Psoas muscle (tissue), 8 donors: ENCODE measurements around the gene CLMP. TPM values are rescaled to one million over a fixed set of nuclear protein-coding genes. Genes with fewer than 3 reads are reported as not detected.

Experiments used
- ATAC-seq, 4 donors: fragments of 200-7000 bp; cut with Tn5 transposase; one replicate each; pipeline ENCODE4 v1.9.1; 2020; ENCODE audit warnings: moderate library complexity in 3 of 4, mild to moderate bottlenecking in 2 of 4
- DNase-seq, 2 donors: peaks; one replicate each; pipeline ENCODE4 v3.0.0-alpha.2; 2020
- H3K27ac ChIP-seq: fragments of 200-600 bp; one replicate; pipeline ENCODE4 v1.8.0; 2022
- H3K27me3 ChIP-seq, 3 donors: fragments of 200-600 bp in 1 of 3; one replicate each; pipeline versions ENCODE4 v1.6.1 to v1.8.0; 2013 to 2022; ENCODE audit warnings: low read length in 2 of 3, mild to moderate bottlenecking in 2 of 3, moderate library complexity in 1 of 3; ENCODE audit not compliant: insufficient read depth in 3 of 3
- H3K36me3 ChIP-seq, 2 donors: fragments of 200-600 bp in 1 of 2; one replicate each; pipeline versions ENCODE4 v1.6.1 to v1.8.0; 2013 to 2022; ENCODE audit warnings: low read depth in 1 of 2, mild to moderate bottlenecking in 1 of 2, moderate library complexity in 1 of 2; ENCODE audit not compliant: insufficient read depth in 1 of 2
- H3K4me1 ChIP-seq: fragments of 200-600 bp; one replicate; pipeline ENCODE4 v1.8.0; 2022
- H3K4me3 ChIP-seq: fragments of 200-600 bp; one replicate; pipeline ENCODE4 v1.8.0; 2022; ENCODE audit warnings: mild to moderate bottlenecking
- H3K9me3 ChIP-seq: fragments of 200-600 bp; one replicate; pipeline ENCODE4 v1.8.0; 2022
- CTCF ChIP-seq: fragments of 200-600 bp; IDR thresholded peaks from one replicate; pipeline ENCODE4 v1.8.0; 2022; ENCODE audit warnings: antibody characterized with exemption
- WGBS, 3 donors: extraction: QIAGEN DNeasy Blood & Tissue Kit; methylation state at CpG; one replicate each; pipeline versions ENCODE4 v1.1.6 to v1.1.7; 2013; 5-methylcytosine and 5-hydroxymethylcytosine counted together
- intact Hi-C, 2 donors: fragments of 100-400 bp; cut with DNase I; formaldehyde crosslinking; loops; one replicate each; pipeline versions ENCODE4 v1.11.0 to v1.14.2; 2022
- polyA plus RNA-seq, 3 donors: library from polyadenylated mRNA; stranded (reverse); fragments of 200-250 nt; gene quantifications; one replicate each; pipeline ENCODE4 v1.2.3, GENCODE V29; 2013
- total RNA-seq, 4 donors: library from RNA; stranded (reverse); fragmentation: NEBNext Ultra II Directional in 2 of 4; extraction: Animal tissue kit (Norgen Biotek cat#: 25700) in 2 of 4; gene quantifications; one replicate each; pipeline versions ENCODE4 v1.2.1 to v1.2.4, GENCODE V29; 2021 to 2023
- donor health status: healthy with polysubstance abuse.
- donor health status: DM: no; HTN: no; CAD: no; lungs with moderate emphysema.
- donor health status: Bipolar disorder and iron deficiency.
- donor health status: healthy.
- donor health status: DM: yes; HTN: yes; CAD: no.
- donor health status: DM: no; HTN: no; CAD: no.
- donor health status: DM: no; HTN: no; CAD: no.
- donor health status: DM: yes; HTN: yes; CAD: no.

Gene CLMP
- total and polyA plus RNA-seq, 7 donors = 0.83 to 4.2 (median 2.9) TPM

GRCh38 chr11:123086305-123086704, 108.7 kb downstream of the CLMP start:
- H3K27ac ChIP-seq = no peak overlapping the region
- ATAC-seq (peak in 3 of 4 donors; percentile 20 to 58 (median 31)), DNase-seq (no peak)
- no peaks in the 10 kb centered on the region for H3K36me3 ChIP-seq
- no peaks in the 10 kb centered on the region for H3K9me3 ChIP-seq
- no peak overlapping the region for H3K4me3 ChIP-seq
- TF ChIP-seq CTCF = no peak
- H3K27me3 ChIP-seq = no peaks in the 10 kb centered on the region
- WGBS, 3 donors = 26 to 40% (median 36%) methylated on average over 1 of the region's 1 CpG
- intact Hi-C loops = no loop called here
- peaks cover 18% of the 10 kb centered on the region for H3K4me1 ChIP-seq

- TF ChIP-seq CTCF = no peak
Measured at GRCh38 chr11:123085497-123085896, 109.6 kb downstream of the CLMP start.

GRCh38 chr11:123084454-123084853, 110.6 kb downstream of the CLMP start:
- ATAC-seq (no peak), DNase-seq (no peak)
- Histone ChIP-seq H3K4me1 (peaks cover 18% of the 10 kb centered on the region), H3K27ac (no peak overlapping the region), H3K27me3 (no peaks in the 10 kb centered on the region), H3K36me3 (no peaks in the 10 kb centered on the region), H3K9me3 (no peaks in the 10 kb centered on the region), H3K4me3 (no peak overlapping the region)
- 97 to 99% (median 98%) methylated on average over 7 of the region's 7 CpGs for WGBS, 3 donors
- no peak for TF ChIP-seq CTCF
- intact Hi-C loops = no loop called here

More at GRCh38 chr11:123085497-123085896, 109.6 kb downstream of the CLMP start:
- no peaks in the 10 kb centered on the region for H3K36me3 ChIP-seq
- no peaks in the 10 kb centered on the region for H3K9me3 ChIP-seq
- ATAC-seq = no peak
- no peak for DNase-seq
- intact Hi-C loops = no loop called here
- no peak overlapping the region for H3K27ac ChIP-seq
- 76 to 93% (median 85%) methylated on average over 5 of the region's 5 CpGs for WGBS, 3 donors
- H3K4me1 ChIP-seq = peaks cover 18% of the 10 kb centered on the region
- no peak overlapping the region for H3K4me3 ChIP-seq
- H3K27me3 ChIP-seq = no peaks in the 10 kb centered on the region

- intact Hi-C loops = no loop called here
- peaks cover 18% of the 10 kb centered on the region for H3K4me1 ChIP-seq
- DNase-seq (peak; percentile 78 to 83), ATAC-seq (peak; percentile 72 to 91 (median 82))
- no peak overlapping the region for H3K4me3 ChIP-seq
- H3K36me3 ChIP-seq = no peaks in the 10 kb centered on the region
- 2 to 3% (median 3%) methylated on average over 4 of the region's 4 CpGs for WGBS, 3 donors
- H3K27me3 ChIP-seq = no peaks in the 10 kb centered on the region
- TF ChIP-seq CTCF = no peak
- H3K9me3 ChIP-seq = no peaks in the 10 kb centered on the region
- H3K27ac ChIP-seq = peak overlapping the region; percentile 34
Measured at GRCh38 chr11:123083623-123084029, 111.4 kb downstream of the CLMP start.

- Histone ChIP-seq H3K27me3 (no peaks in the 10 kb centered on the region), H3K27ac (no peak overlapping the region), H3K36me3 (no peaks in the 10 kb centered on the region), H3K4me1 (peaks cover 18% of the 10 kb centered on the region), H3K9me3 (no peaks in the 10 kb centered on the region), H3K4me3 (no peak overlapping the region)
- no peak for ATAC-seq
- TF ChIP-seq CTCF = no peak
- 66 to 81% (median 75%) methylated on average over 4 of the region's 4 CpGs for WGBS, 3 donors
- intact Hi-C loops = no loop called here
- no peak for DNase-seq
Measured at GRCh38 chr11:123082977-123083376, 112.1 kb downstream of the CLMP start.
